Activated B cell treated with CpG ODN at 0.5 μM for 24 hours (primary cell): ENCODE data around the gene AFTPH. TPM values are rescaled to one million over a fixed set of nuclear protein-coding genes. Genes with fewer than 3 reads are reported as not detected.

Source experiments
- ATAC-seq: fragments of 200-7000 bp; cut with Tn5 transposase; one replicate; pipeline ENCODE4 v1.10.0; 2021; ENCODE audit warnings: low read depth, mild to moderate bottlenecking, moderate library complexity
- CTCF ChIA-PET: fragments of 350-600 bp; sonication (Branson Sonifier 250); formaldehyde crosslinking; loops from one replicate; lab custom pipeline; 2021; ENCODE audit warnings: antibody characterized with exemption; lab: Charles Lee
- POLR2A ChIA-PET: fragments of 350-600 bp; sonication (Branson Sonifier 250); formaldehyde crosslinking; loops from one replicate; lab custom pipeline; 2021; ENCODE audit warnings: antibody characterized with exemption; lab: Charles Lee
- DNase-seq: peaks from one replicate; pipeline ENCODE4 v3.0.0; 2022
- H3K27ac Mint-ChIP-seq: one replicate; pipeline ENCODE4 v1.8.0; 2020; ENCODE audit warnings: mixed read lengths
- H3K27me3 Mint-ChIP-seq: one replicate; pipeline ENCODE4 v1.8.0; 2021; ENCODE audit warnings: mixed read lengths
- H3K36me3 Mint-ChIP-seq: one replicate; pipeline ENCODE4 v1.8.0; 2021; ENCODE audit warnings: low read depth, mixed read lengths
- H3K4me1 Mint-ChIP-seq: one replicate; pipeline ENCODE4 v1.8.0; 2021; ENCODE audit warnings: mixed read lengths
- H3K4me3 Mint-ChIP-seq: one replicate; pipeline ENCODE4 v1.8.0; 2020; ENCODE audit warnings: mild to moderate bottlenecking, mixed read lengths
- H3K9me3 Mint-ChIP-seq: one replicate; pipeline ENCODE4 v1.8.0; 2020; ENCODE audit warnings: mixed read lengths
- intact Hi-C: fragments of 100-400 bp; cut with micrococcal nuclease; formaldehyde crosslinking; loops from one replicate; pipeline ENCODE4 v1.15.1; 2024
- total RNA-seq: library from RNA; stranded (reverse); gene quantifications from 2 replicates; pipeline ENCODE4 v1.2.3, GENCODE V29; 2022
- TF ChIP-seq, protein P1 (sequence below): fragments of 200-600 bp; IDR thresholded peaks from one replicate; pipeline ENCODE4 v1.8.0; 2022; ENCODE audit warnings: antibody characterized with exemption, mild to moderate bottlenecking

Gene AFTPH
- total RNA-seq, 1 donor from 2014 or later, result 81.3 TPM

DNA sequence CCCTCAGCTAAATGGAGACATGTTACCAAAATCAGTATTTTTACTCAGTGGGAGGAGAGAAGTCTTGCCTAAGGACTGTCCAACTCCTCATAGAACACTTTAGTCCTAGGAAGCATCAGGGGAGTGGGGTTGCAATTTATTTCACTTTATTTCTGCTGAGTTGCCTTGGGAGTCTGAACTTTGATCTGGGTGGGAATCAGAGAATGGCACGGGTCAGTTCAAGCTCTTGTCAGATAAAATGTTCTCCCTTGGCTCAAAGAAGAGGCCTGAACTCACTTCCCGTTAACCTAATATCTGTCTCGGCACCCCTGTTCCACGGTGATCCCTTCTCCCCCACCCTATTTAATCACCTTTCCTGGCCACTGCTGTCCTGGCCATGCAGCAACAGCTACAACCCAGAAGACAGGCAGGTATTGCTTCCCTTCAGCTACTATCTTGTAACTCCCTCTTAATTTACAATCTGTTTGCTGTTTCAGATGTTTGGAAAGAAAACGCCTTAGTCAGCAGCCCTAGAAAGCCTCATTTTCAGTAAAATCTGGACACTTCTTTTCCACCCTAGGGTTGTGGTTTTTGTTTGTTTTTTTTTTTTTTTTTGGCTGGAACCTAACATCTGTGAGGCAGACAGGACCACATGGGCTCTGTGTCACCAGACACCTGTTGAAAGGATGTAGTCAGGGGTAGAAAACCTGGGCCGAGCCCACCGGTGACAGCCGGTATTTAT, 77.1 kb downstream of the AFTPH start:
- POLR2A ChIA-PET, result interaction anchor here (0.7 to 1.1 kb wide), 4 partner anchors 18 to 276 kb away, joined by 3 to 6 read pairs (median 4); partner anchors contain the start of gene SERTAD2
- Mint-ChIP-seq H3K36me3 (no peaks in the 10 kb centered on the region), H3K9me3 (no peaks in the 10 kb centered on the region), H3K27ac (no peak overlapping the region), H3K4me1 (peaks cover 2% of the 10 kb centered on the region), H3K4me3 (no peak overlapping the region), H3K27me3 (no peaks in the 10 kb centered on the region)
- TF ChIP-seq, protein P1, sequence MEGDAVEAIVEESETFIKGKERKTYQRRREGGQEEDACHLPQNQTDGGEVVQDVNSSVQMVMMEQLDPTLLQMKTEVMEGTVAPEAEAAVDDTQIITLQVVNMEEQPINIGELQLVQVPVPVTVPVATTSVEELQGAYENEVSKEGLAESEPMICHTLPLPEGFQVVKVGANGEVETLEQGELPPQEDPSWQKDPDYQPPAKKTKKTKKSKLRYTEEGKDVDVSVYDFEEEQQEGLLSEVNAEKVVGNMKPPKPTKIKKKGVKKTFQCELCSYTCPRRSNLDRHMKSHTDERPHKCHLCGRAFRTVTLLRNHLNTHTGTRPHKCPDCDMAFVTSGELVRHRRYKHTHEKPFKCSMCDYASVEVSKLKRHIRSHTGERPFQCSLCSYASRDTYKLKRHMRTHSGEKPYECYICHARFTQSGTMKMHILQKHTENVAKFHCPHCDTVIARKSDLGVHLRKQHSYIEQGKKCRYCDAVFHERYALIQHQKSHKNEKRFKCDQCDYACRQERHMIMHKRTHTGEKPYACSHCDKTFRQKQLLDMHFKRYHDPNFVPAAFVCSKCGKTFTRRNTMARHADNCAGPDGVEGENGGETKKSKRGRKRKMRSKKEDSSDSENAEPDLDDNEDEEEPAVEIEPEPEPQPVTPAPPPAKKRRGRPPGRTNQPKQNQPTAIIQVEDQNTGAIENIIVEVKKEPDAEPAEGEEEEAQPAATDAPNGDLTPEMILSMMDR, result no peak
- CTCF ChIA-PET, result interaction anchor here (1.2 kb wide), 1 partner anchor 14 kb away, joined by 3 read pairs; no protein-coding TSS in a partner anchor
- DNase-seq, result no peak
- ATAC-seq, result no peak
- intact Hi-C loops, result no loop called here

DNA sequence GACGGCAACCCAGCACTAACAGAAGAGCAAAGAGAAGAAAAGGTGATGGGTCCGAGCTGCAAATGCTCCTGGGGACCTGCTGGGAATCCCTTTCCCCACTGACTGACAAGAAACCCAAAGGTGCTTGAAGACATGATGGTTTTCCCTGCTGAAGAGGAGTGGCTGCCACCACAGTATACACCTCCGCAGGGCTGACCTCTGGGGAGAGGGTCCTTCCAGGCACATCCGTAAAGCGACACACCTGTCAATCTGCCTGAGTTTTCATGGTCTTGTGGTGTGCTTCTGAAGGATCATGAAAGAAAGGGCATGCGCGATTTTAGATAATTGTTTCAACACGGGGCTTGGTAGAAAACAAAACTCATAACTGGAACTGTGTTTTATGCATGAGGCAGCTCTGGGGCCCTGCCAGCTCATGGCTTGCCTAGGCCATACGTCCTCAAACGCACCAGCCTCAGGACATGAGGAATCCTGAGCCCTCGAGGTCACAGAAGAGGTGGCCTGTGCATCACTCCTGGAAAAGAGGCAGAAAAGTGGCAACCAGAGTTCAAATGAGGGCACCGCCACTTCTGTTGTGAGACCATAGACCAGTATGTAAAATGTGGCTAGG, 77.8 kb downstream of the AFTPH start:
- ATAC-seq (no peak), DNase-seq (no peak)
- TF ChIP-seq, protein P1, result no peak
- no peak overlapping the region for H3K4me3 Mint-ChIP-seq
- H3K27ac Mint-ChIP-seq, result no peak overlapping the region
- ChIA-PET CTCF (no interaction called here), POLR2A (no interaction called here)
- H3K4me1 Mint-ChIP-seq, result peaks cover 9% of the 10 kb centered on the region
- H3K36me3 Mint-ChIP-seq, result no peaks in the 10 kb centered on the region
- H3K9me3 Mint-ChIP-seq, result no peaks in the 10 kb centered on the region
- intact Hi-C loops, result no loop called here
- H3K27me3 Mint-ChIP-seq, result no peaks in the 10 kb centered on the region

DNA sequence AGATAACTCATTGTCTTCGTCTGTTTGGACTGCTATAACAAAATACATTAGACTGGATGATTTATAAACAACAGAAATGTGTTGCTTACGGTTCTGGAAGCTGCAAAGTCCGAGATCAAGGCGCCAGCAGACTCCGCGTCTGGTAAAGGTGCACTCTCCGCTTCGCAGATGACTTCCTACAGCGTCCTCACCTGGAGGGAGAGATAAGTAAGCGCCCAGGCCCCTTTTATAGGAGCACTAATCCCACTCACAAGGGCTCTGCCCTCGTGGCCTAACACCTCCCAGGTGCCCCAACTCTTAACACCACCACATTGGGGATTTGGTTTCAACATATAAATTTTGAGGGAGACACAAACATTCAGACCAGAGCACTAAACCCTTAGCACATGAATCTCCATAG, 78.3 kb downstream of the AFTPH start:
- ATAC-seq (no peak), DNase-seq (no peak)
- Mint-ChIP-seq H3K27ac (no peak overlapping the region), H3K36me3 (no peaks in the 10 kb centered on the region), H3K9me3 (no peaks in the 10 kb centered on the region), H3K4me3 (no peak overlapping the region), H3K27me3 (no peaks in the 10 kb centered on the region), H3K4me1 (peaks cover 14% of the 10 kb centered on the region)
- POLR2A ChIA-PET, result no interaction called here
- CTCF ChIA-PET, result no interaction called here
- intact Hi-C loops, result no loop called here
- TF ChIP-seq, protein P1, result no peak

DNA sequence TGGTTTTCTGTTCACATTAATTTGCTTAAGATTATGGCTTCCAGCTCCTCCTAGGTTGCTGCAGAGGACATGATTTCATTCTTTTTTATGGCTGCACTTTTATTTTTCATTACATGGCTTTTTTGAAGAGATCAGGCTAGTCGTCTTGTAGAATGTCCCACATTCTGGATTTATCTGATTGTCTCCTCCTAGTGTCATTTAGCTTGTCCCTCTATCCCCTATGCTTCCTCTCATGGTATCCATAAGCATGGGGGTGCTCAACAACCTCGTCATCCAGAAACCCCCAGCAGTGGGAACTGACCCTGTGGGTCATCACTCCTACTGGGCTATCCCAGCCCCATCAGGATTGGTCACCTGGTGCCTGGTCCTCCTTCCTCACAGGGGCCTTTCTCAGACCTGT, 80.0 kb downstream of the AFTPH start:
- Mint-ChIP-seq H3K27me3 (no peaks in the 10 kb centered on the region), H3K27ac (no peak overlapping the region), H3K4me3 (no peak overlapping the region), H3K9me3 (no peaks in the 10 kb centered on the region), H3K36me3 (no peaks in the 10 kb centered on the region), H3K4me1 (peaks cover 28% of the 10 kb centered on the region)
- no peak for DNase-seq
- no peak for ATAC-seq
- TF ChIP-seq, protein P1, result no peak
- intact Hi-C loops, result no loop called here
- ChIA-PET POLR2A (no interaction called here), CTCF (interaction anchor here (0.9 to 1.2 kb wide), 2 partner anchors 15 to 17 kb away, joined by 3 read pairs; no protein-coding TSS in a partner anchor)

DNA sequence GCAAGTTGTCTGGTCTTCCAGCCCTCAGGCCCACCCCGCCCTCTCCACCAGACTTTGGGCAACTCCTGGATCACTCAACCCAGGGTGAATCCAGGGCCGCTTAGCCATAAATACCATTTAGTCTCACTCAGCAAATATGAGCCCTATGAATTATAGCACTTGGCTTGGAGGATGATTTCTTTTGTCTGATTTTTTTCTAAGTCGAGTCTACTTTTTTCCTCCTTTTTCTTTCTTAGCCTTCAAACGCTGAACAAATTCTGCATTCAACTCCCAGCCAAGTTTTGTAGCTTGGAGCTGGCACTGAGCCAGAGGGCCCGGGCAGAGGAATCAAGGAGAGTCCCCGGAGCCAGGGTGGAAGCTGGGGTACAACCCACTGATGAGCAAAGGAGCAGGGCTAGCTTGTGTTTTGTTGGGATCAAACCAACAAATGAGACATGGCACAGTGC, 80.9 kb downstream of the AFTPH start:
- intact Hi-C loops, result no loop called here
- DNase-seq (no peak), ATAC-seq (no peak)
- no peak overlapping the region for H3K27ac Mint-ChIP-seq
- H3K4me1 Mint-ChIP-seq, result peaks cover 34% of the 10 kb centered on the region
- no peaks in the 10 kb centered on the region for H3K36me3 Mint-ChIP-seq
- POLR2A ChIA-PET, result interaction anchor here (0.9 to 5.7 kb wide), 2 partner anchors 39 to 80 kb away, joined by 3 to 58 read pairs; no protein-coding TSS in a partner anchor
- TF ChIP-seq, protein P1, result no peak
- CTCF ChIA-PET, result interaction anchor here (0.8 to 3.9 kb wide), 3 partner anchors 13 to 262 kb away, joined by 3 to 21 read pairs (median 5); no protein-coding TSS in a partner anchor
- H3K4me3 Mint-ChIP-seq, result no peak overlapping the region
- H3K27me3 Mint-ChIP-seq, result no peaks in the 10 kb centered on the region
- H3K9me3 Mint-ChIP-seq, result no peaks in the 10 kb centered on the region
